PC-3 (cell line): Measurements from ENCODE around the gene VWA3B. TPM values are rescaled to one million over a fixed set of nuclear protein-coding genes. Genes with fewer than 3 reads are reported as not detected.
A peak's percentile ranks its signal among the peaks of the same experiment; 100 is the strongest.

Source experiments
- ATAC-seq: fragments of 200-7000 bp; cut with Tn5 transposase; 2 replicates; pipeline ENCODE4 v1.9.1; 2020; ENCODE audit warnings: mild to moderate bottlenecking, moderate library complexity
- BruUV-seq: library from RNA; stranded (reverse); fragments of 400-500 nt; replicated peaks from 2 replicates; lab custom pipeline; 2021; lab: Mats Ljungman, UMichigan
- CTCF ChIA-PET: fragments of 300-600 bp; sonication (Branson Sonifier 250); formaldehyde crosslinking; loops from one replicate; lab custom pipeline; 2022; ENCODE audit warnings: antibody characterized with exemption; lab: Charles Lee
- POLR2A ChIA-PET: fragments of 300-600 bp; sonication (Branson Sonifier 250); formaldehyde crosslinking; loops from one replicate; lab custom pipeline; 2022; ENCODE audit warnings: antibody characterized with exemption; ENCODE audit not compliant: unreplicated experiment; lab: Charles Lee
- DNase-seq: peaks from one replicate; pipeline ENCODE4 v3.0.0-alpha.2; 2015
- H2AFZ ChIP-seq: fragments of 300-600 bp; sonication (generic); 2 replicates; pipeline ENCODE4 v1.6.0; 2016; ENCODE audit warnings: antibody characterized with exemption, low read length
- H3F3A ChIP-seq: fragments of 300-600 bp; sonication (generic); one replicate; pipeline ENCODE4 v1.6.0; 2017; ENCODE audit warnings: antibody characterized with exemption, low read length, control low read depth, mild to moderate bottlenecking; ENCODE audit not compliant: unreplicated experiment
- H3K27ac ChIP-seq: fragments of 300-600 bp; sonication (generic); 2 replicates; pipeline ENCODE4 v1.5.1; 2016; ENCODE audit warnings: mild to moderate bottlenecking, low read length
- H3K27me3 ChIP-seq: fragments of 300-600 bp; sonication (generic); 2 replicates; pipeline ENCODE4 v1.6.1; 2016; ENCODE audit warnings: low read length, mixed read lengths
- H3K36me3 ChIP-seq: fragments of 300-600 bp; sonication (generic); 2 replicates; pipeline ENCODE4 v1.6.1; 2016; ENCODE audit warnings: low read depth, mixed run types, low read length, mixed read lengths
- H3K4me1 ChIP-seq: fragments of 300-600 bp; sonication (generic); 2 replicates; pipeline ENCODE4 v1.5.1; 2016; ENCODE audit warnings: low read length; ENCODE audit not compliant: insufficient read depth
- H3K4me2 ChIP-seq: fragments of 300-600 bp; sonication (generic); 2 replicates; pipeline ENCODE4 v1.6.0; 2016; ENCODE audit warnings: low read length
- H3K4me3 ChIP-seq: fragments of 300-600 bp; sonication (generic); 2 replicates; pipeline ENCODE4 v1.5.1; 2016; ENCODE audit warnings: mild to moderate bottlenecking, low read length, mixed read lengths
- H3K79me2 ChIP-seq: fragments of 300-600 bp; sonication (generic); 2 replicates; pipeline ENCODE4 v1.6.1; 2017; ENCODE audit warnings: low read length, mixed read lengths
- H3K9ac ChIP-seq: fragments of 300-600 bp; sonication (generic); 2 replicates; pipeline ENCODE4 v1.6.0; 2016; ENCODE audit warnings: mild to moderate bottlenecking, low read length
- H3K9me2 ChIP-seq: fragments of 300-600 bp; sonication (generic); replicated peaks from 2 replicates; pipeline ENCODE4 v1.6.1; 2016; ENCODE audit warnings: mixed run types, low read length, mixed read lengths
- H3K9me3 ChIP-seq: fragments of 300-600 bp; sonication (generic); 2 replicates; pipeline ENCODE4 v1.6.1; 2016; ENCODE audit warnings: low read length, mixed read lengths
- H4K20me1 ChIP-seq: fragments of 300-600 bp; sonication (generic); 2 replicates; pipeline ENCODE4 v1.6.1; 2016; ENCODE audit warnings: low read length, mixed read lengths
- CTCF ChIP-seq: fragments of 300-600 bp; sonication (generic); conservative IDR thresholded peaks from 2 replicates; pipeline ENCODE4 v1.5.1; 2017; ENCODE audit warnings: antibody characterized with exemption, low read depth, mild to moderate bottlenecking, low read length
- EZH2 ChIP-seq: fragments of 300-600 bp; sonication (generic); IDR thresholded peaks from one replicate; pipeline ENCODE4 v1.6.1; 2017; ENCODE audit warnings: antibody characterized with exemption, mild to moderate bottlenecking, low read length; ENCODE audit not compliant: unreplicated experiment
- EZH2phosphoT487 ChIP-seq: fragments of 300-600 bp; sonication (generic); IDR thresholded peaks from 2 replicates; pipeline ENCODE4 v1.6.1; 2018; ENCODE audit warnings: mild to moderate bottlenecking, antibody characterized with exemption, low read length, borderline replicate concordance
- intact Hi-C: fragments of 100-400 bp; cut with micrococcal nuclease; formaldehyde crosslinking; loops from 2 replicates; pipeline ENCODE4 v1.9.0; 2023
- total RNA-seq: library from RNA; depleted of rRNA; stranded (reverse); fragments of >200 nt; gene quantifications from 2 replicates; pipeline ENCODE4 v1.2.3, GENCODE V29; 2014

Gene VWA3B
- total RNA-seq, 1 experiment from 2014 or later: not detected

- Histone ChIP-seq H3K9me3 (no peaks in the 10 kb centered on the region), H3K36me3 (no peaks in the 10 kb centered on the region), H4K20me1 (no peaks in the 10 kb centered on the region), H3K4me1 (no peaks in the 10 kb centered on the region), H3K9me2 (no peaks in the 10 kb centered on the region), H2AFZ (no peak overlapping the region), H3K9ac (no peak overlapping the region), H3F3A (no peaks in the 10 kb centered on the region), H3K79me2 (no peaks in the 10 kb centered on the region), H3K4me2 (no peak overlapping the region), H3K4me3 (no peak overlapping the region), H3K27me3 (peaks cover 21% of the 10 kb centered on the region; the same call in 1 of the 2 replicates), H3K27ac (no peak overlapping the region)
- intact Hi-C loops: no loop called here
- POLR2A ChIA-PET: no interaction called here
- no TSS peak for BruUV-seq
- no peak for DNase-seq
- no peak for ATAC-seq
- TF ChIP-seq EZH2phosphoT487 (no peak), CTCF (no peak), EZH2 (no peak)
- CTCF ChIA-PET: interaction anchor here (0.7 kb wide), 1 partner anchor 47 kb away, joined by 15 read pairs; no protein-coding TSS in a partner anchor
Observed at GRCh38 chr2:98126061-98126460, 39.1 kb downstream of the VWA3B start.

GRCh38 chr2:98127229-98127989, 40.4 kb downstream of the VWA3B start:
- ATAC-seq: no peak
- intact Hi-C loops: no loop called here
- no peak overlapping the region for H3K4me3 ChIP-seq

More at GRCh38 chr2:98127229-98127989, 40.4 kb downstream of the VWA3B start:
- ChIA-PET CTCF (no interaction called here), POLR2A (no interaction called here)
- H3K4me2 ChIP-seq: no peak overlapping the region
- no peaks in the 10 kb centered on the region for H3K4me1 ChIP-seq
- H3F3A ChIP-seq: no peaks in the 10 kb centered on the region
- BruUV-seq: no TSS peak
- no peak for TF ChIP-seq CTCF
- TF ChIP-seq EZH2phosphoT487: no peak
- TF ChIP-seq EZH2: no peak
- H3K36me3 ChIP-seq: no peaks in the 10 kb centered on the region
- H4K20me1 ChIP-seq: no peaks in the 10 kb centered on the region
- no peaks in the 10 kb centered on the region for H3K9me2 ChIP-seq
- peaks cover 27% of the 10 kb centered on the region; the same call in 1 of the 2 replicates for H3K27me3 ChIP-seq
- H2AFZ ChIP-seq: no peak overlapping the region
- peak; percentile 16 for DNase-seq
- H3K79me2 ChIP-seq: no peaks in the 10 kb centered on the region
- H3K9ac ChIP-seq: no peak overlapping the region
- H3K9me3 ChIP-seq: no peaks in the 10 kb centered on the region
- H3K27ac ChIP-seq: no peak overlapping the region
